HG03025 (cell line): ENCODE data around the gene UGT2B17.

ENCODE experiments used
- ATAC-seq: cut with Tn5 transposase; IDR thresholded peaks from one replicate; pipeline ENCODE4 v1.9.1; 2021; ENCODE audit warnings: mild to moderate bottlenecking, moderate library complexity; ENCODE audit not compliant: unreplicated experiment, low FRiP score

Gene UGT2B17

DNA sequence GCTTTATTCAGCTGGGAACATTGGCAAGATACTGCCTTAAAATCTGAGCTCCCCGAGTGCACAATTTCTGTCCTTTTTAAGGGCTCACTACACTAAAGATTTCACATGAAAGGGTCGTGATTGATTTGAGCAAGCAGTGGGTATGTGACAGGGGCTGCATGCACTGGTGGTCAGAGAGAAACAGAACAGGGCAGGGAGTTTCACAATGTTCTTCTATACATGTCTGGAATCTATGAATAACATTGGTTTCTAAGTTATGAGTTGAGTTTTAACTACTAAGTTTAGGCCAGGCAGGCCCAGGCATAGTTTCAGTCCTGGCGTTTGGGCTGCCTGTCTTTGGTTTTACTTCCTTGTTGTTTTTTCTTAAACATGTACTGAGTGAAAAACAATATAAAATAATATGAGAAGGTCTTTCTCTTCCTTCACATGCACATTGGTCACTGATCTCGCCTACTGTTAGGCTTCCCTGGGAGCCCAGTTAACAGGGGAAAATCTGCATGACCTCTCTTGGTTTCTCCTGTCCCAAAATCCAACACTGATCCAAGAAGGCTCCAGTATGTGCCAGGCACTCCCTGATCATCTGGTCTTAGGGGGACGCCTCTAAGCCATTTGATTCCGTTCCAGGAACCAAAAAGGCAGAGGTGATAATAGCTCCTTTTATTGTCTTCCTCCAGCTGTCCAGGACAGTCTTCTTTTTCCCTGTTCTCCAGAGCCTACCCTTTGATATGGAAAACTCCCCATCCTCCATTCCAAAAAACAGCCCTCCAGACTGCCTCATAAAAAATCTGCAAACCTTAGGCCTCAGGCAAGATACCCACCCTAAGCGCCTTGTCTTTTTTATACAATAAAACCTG, at the start of gene UGT2B17:
Gene UGT2B17 (minus strand): TSS at position 51 of the 854 bp plus-strand sequence. CDS start 7,838 bp downstream, outside the sequence.
- peak; percentile 81 for ATAC-seq

DNA sequence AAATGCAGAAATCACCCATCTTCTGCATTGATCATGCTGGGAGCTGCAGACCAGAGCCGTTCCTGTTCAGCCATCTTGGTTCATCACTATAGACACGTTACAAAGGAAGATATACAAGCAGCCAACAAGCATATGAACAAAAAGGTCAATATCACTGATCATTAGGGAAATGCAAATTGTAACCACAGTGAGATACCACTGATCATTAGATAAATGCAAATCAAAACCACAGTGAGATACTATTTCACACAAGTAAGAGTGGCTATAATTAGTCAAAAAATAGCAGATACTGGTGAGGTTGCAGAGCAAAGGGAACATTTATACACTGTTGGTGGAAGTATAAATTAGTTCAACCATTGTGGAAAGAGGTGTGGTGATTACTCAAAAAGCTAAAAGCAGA, 46.6 kb upstream of the UGT2B17 start:
- ATAC-seq, result peak; percentile 81

DNA sequence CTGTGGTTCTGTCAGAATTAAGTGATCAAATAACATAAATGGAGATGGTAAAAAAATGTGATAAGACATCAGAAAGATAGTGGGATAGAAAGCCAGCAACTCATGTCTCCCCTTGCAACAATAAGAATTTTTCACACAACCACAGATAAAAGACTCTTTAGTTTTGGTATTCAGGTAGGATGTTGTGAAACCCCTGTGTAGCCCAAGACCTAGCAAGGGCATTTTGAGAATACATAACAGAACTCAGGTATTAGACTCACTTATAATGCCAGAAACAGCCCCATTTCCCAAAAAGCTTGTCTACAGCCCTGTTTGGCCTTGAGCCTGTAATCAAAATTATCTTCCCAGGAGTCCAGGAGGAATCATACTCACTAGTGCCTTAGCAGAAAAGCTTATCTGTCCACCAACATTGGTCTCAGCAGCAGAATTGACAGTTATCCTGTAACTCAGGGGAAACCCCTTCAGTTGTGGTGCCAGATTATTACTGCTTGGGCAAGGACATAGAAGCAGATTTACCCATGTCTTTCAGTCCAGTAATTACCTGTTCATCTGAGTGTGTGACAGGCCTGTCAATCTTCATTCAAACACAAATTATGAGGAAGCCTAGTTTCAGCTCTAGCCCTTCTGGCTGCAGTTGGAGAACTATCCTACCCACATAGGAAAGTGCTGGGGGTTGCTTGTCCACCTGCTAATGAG, 41.0 kb upstream of the UGT2B17 start:
- peak; percentile 67 for ATAC-seq

- no peak for ATAC-seq
Measured at GRCh38 chr4:68615699-68616422, 39.7 kb upstream of the UGT2B17 start.

DNA sequence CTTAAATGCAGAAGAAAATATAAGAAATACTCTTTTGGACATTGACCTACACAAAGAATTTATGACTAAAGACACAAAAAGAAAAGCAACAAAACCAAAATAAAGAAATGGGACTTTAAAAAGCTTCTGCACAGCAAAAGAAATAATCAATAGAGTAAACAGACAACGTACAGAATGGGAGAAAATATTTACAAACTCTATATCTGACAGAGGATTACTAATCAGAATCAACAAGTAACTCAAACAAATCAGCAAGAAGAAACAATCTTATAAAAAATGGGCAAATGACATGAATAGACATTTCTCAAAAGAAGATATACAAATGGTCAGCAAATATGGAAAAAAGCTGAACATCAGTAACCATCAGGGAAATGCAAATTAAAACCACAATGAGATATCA, 37.6 kb upstream of the UGT2B17 start:
- ATAC-seq, result no peak

DNA sequence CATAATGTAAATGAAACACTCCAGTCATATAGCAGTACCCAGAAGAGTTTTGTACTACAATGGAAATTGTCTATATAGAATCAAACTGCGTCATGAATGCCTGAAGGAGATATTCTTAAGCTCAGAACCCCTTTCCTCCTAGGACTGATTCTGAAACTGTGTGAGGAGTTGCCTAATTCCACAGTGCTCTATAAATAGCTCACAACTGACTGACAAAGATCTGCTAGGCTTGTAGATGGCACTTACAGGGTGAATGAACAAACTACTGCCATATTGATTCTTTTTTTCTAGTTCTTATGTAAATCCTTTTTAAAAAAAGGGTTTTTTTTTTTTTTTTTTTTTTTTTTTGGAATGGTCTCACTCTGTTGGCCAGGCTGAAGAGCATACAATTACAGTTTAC, 30.1 kb upstream of the UGT2B17 start:
- ATAC-seq, result no peak

DNA sequence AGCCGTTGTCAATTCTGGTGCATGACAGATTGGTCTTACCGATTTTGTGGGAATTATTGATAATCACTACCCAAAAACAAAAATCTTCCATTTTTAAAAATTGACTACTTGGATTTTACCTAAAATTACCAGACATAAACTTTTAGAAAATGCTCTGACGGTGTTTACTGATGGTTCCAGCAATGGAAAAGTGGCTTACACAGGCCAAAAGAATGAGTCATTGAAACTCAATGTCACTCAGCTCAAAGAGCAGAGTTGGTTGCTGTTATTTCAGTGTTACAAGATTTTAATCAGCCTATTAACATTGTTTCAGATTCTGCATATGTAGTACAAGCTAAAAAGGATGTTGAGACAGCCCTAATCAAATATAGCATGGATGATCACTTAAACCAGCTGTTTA, 23.0 kb upstream of the UGT2B17 start:
- ATAC-seq, result no peak

DNA sequence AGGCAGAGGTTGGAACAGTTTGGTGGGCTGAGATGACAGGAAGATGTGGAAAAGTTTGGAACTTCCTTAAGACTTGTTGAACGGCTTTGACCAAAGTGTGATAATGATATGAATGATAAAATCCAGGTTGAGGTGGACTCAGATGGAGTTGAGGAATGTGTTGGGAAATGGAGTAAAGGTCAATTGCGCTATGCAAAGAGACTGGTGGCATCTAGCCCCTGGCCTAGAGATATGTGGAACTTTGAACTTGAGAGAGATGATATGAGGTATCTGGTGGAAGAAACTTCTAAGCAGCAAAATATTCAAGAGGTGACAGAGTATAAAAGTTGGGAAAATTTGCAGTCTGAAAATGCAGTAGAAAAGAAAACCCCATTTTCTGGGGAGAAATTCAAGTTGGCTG, 21.4 kb upstream of the UGT2B17 start:
- no peak for ATAC-seq

- ATAC-seq, result no peak
Measured at GRCh38 chr4:68594678-68595077, 18.6 kb upstream of the UGT2B17 start.

GRCh38 chr4:68593112-68593511, 17.0 kb upstream of the UGT2B17 start:
- no peak for ATAC-seq

DNA sequence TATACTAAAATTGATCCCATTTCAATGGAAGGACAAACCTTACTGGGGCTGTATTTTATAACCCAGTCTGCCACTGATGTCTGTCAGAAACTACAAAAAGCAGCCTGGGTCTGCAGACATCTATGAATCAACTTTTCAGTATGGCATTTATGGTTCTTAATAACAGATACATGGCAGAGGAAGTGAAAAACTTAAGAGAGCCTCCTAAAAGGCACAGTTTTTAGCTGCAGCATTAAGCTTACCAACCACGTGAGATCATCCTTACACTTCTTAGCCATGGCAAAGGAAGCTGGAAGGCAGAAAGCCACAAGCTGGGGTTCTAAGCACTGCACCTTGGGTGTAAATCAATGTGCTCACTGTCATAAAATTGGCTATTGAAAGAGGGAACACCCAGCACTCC, 16.6 kb upstream of the UGT2B17 start:
- peak; percentile 87 for ATAC-seq

- no peak for ATAC-seq
Measured at GRCh38 chr4:68591204-68591603, 15.1 kb upstream of the UGT2B17 start.

GRCh38 chr4:68589790-68590189, 13.7 kb upstream of the UGT2B17 start:
- no peak for ATAC-seq

- no peak for ATAC-seq
Measured at GRCh38 chr4:68582339-68582717, 6.2 kb upstream of the UGT2B17 start.

GRCh38 chr4:68581383-68582338, 5.5 kb upstream of the UGT2B17 start:
- no peak for ATAC-seq

DNA sequence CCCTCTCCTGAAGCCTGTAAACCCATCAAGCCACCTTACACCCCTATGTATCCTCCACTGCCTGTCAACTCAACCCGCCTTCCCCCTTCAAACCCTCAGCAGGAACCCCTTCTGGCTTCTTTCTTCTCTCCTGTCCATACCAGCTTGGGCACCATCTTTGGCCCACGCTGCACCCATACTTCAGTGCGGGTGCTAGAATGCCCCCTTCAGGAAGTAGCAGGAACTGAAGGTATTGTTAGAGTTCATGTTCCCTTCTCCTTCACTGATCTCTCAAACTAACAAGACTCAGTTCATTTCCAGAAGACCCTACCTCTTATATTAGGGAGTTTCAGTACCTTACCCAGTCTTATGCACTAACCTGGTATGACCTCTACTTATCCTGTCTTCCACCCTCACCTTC, 1.5 kb upstream of the UGT2B17 start:
- ATAC-seq, result no peak

DNA sequence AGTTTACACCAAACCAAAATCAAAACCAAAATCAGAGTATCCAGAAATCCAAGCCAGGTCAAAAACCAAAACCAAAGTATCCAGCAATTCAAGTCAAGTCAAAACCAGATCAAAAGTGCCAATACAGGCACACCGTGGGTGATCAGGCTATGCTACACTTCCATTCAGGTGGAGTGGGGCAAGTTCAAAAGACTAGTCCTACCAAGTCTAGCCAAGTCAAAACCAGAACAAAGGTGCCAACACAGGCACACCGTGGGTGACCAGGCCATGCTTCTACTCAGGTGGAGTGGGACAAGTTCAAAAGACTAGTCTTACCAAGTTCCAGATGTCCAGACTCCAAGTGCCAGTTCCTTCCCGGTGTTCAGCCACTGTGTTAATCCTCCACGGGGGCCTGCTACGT, 486 bp downstream of the UGT2B17 start:
- peak; percentile 6 for ATAC-seq

DNA sequence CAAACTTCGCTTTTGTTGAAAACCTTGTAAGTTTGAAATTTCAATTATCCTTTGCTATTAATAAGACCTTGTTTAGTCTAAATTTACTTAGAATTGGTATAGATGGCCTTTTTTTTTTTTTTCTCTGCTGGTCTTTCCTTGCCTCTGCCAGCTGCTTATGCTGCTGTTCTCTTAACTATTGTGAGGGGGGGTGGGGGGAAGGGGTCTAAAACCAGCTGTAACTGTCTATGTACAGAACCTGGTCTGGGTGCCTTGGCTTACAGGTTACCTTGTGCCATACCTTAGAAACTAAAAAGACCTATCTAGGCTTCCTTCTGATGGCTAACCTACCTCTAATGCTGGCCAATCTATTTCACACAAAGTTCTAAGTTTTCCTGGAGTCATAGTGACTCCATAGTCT, 1.0 kb downstream of the UGT2B17 start:
- no peak for ATAC-seq

GRCh38 chr4:68572653-68573170, 3.4 kb downstream of the UGT2B17 start:
- ATAC-seq, result no peak

GRCh38 chr4:68570122-68570507, 6.0 kb downstream of the UGT2B17 start:
- ATAC-seq, result no peak
